Measurements from ENCODE around the gene LRRC45.

The LRRC45 gene

DNA sequence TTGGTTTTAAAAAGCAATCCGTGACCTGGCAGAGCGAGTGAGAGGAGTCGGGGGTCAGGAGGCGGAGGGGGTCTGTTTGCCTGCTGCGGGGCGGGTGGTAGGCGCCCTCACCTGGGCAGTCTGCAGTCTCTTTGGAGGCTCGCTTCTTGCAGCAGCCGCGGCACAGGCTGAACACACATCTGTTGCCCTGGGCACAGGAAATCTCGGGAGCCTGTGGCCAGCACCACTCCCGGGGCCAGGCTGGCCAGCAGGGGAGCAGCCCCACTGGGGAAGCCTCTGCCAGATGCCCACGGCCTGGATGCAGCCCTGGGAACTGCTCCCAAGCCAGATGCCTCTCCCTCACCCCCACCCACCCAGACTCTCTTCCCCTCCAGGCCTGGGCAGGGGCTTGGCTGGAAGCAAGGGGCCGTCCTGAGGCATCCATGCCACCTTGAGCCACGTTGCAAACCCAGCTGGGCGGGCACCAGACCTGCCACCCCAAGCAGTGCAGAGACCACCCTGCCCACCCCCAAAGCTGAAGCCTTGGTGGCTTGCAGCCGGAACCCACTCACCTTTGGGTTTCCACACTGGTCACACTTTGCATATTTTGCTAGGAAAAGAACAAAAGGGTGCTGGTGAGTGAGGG lies 35.2 kb downstream of the LRRC45 start (continued):
- TF ChIP-seq, protein P1, sequence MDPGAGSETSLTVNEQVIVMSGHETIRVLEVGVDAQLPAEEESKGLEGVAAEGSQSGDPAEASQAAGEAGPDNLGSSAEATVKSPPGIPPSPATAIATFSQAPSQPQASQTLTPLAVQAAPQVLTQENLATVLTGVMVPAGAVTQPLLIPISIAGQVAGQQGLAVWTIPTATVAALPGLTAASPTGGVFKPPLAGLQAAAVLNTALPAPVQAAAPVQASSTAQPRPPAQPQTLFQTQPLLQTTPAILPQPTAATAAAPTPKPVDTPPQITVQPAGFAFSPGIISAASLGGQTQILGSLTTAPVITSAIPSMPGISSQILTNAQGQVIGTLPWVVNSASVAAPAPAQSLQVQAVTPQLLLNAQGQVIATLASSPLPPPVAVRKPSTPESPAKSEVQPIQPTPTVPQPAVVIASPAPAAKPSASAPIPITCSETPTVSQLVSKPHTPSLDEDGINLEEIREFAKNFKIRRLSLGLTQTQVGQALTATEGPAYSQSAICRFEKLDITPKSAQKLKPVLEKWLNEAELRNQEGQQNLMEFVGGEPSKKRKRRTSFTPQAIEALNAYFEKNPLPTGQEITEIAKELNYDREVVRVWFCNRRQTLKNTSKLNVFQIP (CRISPR knock-in tag; IDR thresholded peaks at IDR 0.05; ENCODE audit: borderline replicate concordance, low read depth) = no peak
- no peak for TF ChIP-seq ZNF565 (CRISPR knock-in tag; conservative IDR thresholded peaks at IDR 0.05; ENCODE audit: low read depth)
- no peak for TF ChIP-seq ARNTL (CRISPR knock-in tag; IDR thresholded peaks at IDR 0.05; ENCODE audit: borderline replicate concordance, low read depth)
- no peak for TF ChIP-seq CSDC2 (CRISPR knock-in tag; IDR thresholded peaks at IDR 0.05)
- no peak for TF ChIP-seq TCF4 (CRISPR knock-in tag; IDR thresholded peaks at IDR 0.05; ENCODE audit: borderline replicate concordance)
- TF ChIP-seq ZNF70 (CRISPR knock-in tag; IDR thresholded peaks at IDR 0.05) = no peak
- no peak for TF ChIP-seq OSR1 (CRISPR knock-in tag; IDR thresholded peaks at IDR 0.05)
- TF ChIP-seq BACH2 (CRISPR knock-in tag; IDR thresholded peaks at IDR 0.05; ENCODE audit: borderline replicate concordance) = no peak
- TF ChIP-seq TOX (CRISPR knock-in tag; IDR thresholded peaks at IDR 0.05; ENCODE audit: borderline replicate concordance) = no peak
- no peak for TF ChIP-seq PPARA (CRISPR knock-in tag; IDR thresholded peaks at IDR 0.05; ENCODE audit: borderline replicate concordance)

DNA sequence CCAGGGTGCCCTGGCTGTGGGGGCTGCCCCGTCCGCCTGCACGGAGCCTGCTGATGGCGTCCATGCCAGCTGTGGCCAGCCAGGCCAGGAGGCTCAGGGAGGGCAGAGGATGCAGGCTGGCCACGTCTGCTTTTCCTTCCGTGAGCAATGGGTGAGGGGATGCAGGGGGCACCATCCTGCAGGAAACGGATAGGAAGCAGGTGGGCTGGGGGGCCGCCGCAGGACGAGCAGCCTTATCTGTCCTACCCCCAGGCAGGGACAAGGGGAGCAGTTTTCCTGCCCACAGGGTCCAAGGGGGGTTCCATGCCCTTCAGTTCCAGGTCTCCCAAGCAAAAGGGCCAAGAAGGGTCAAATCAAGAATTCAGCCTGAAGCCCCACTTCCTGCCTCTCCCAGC lies 35.7 kb downstream of the LRRC45 start:
- no peak for ATAC-seq

DNA sequence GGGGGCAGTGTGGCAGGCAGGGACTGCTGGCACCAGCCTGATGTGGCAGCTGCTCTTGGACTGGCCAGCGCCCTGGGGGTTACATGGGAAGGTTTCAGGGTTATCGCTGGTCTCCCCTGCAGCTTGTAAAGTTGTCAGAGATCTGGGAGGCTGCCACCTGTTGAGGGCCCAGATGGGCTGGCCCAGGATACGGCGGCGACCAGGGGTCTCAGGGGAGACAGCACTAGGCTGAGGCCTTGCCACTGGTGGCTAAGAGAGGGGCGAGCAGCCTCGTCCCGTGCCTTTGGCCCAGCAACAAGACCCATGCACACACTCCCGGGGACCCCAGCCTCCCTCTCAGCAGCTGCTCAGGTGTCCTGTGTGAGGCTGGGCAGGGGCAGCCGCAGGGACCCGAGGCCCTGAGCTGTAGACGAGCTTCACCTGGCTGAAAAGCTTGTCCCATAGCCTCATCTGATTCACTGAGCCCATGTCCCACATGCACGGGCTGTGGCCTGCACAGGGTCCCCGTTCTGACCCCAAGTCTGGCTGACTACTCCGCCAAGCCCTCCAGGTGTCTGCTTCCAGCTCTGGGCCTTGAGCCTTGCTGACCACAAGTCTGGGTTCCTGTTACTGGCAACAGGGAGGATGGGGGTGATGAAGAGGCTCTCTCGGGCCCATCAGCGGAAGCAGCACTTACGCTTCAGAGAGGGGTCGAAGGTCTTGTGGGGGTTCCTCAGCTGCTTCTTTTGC lies 36.3 kb downstream of the LRRC45 start:
- TF ChIP-seq ESRRG (CRISPR knock-in tag; IDR thresholded peaks at IDR 0.05) (no peak), ARNTL (CRISPR knock-in tag; IDR thresholded peaks at IDR 0.05; ENCODE audit: borderline replicate concordance, low read depth) (no peak), ISL1 (CRISPR knock-in tag; IDR thresholded peaks at IDR 0.05) (no peak), TOX (CRISPR knock-in tag; IDR thresholded peaks at IDR 0.05; ENCODE audit: borderline replicate concordance) (no peak), ZNF70 (CRISPR knock-in tag; IDR thresholded peaks at IDR 0.05) (no peak), OSR1 (CRISPR knock-in tag; IDR thresholded peaks at IDR 0.05) (no peak), BACH2 (CRISPR knock-in tag; IDR thresholded peaks at IDR 0.05; ENCODE audit: borderline replicate concordance) (no peak)
- TF ChIP-seq, protein P2, sequence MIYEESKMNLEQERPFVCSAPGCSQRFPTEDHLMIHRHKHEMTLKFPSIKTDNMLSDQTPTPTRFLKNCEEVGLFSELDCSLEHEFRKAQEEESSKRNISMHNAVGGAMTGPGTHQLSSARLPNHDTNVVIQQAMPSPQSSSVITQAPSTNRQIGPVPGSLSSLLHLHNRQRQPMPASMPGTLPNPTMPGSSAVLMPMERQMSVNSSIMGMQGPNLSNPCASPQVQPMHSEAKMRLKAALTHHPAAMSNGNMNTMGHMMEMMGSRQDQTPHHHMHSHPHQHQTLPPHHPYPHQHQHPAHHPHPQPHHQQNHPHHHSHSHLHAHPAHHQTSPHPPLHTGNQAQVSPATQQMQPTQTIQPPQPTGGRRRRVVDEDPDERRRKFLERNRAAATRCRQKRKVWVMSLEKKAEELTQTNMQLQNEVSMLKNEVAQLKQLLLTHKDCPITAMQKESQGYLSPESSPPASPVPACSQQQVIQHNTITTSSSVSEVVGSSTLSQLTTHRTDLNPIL (CRISPR knock-in tag; IDR thresholded peaks at IDR 0.05; ENCODE audit: low read depth) = no peak
- TF ChIP-seq, protein P3, sequence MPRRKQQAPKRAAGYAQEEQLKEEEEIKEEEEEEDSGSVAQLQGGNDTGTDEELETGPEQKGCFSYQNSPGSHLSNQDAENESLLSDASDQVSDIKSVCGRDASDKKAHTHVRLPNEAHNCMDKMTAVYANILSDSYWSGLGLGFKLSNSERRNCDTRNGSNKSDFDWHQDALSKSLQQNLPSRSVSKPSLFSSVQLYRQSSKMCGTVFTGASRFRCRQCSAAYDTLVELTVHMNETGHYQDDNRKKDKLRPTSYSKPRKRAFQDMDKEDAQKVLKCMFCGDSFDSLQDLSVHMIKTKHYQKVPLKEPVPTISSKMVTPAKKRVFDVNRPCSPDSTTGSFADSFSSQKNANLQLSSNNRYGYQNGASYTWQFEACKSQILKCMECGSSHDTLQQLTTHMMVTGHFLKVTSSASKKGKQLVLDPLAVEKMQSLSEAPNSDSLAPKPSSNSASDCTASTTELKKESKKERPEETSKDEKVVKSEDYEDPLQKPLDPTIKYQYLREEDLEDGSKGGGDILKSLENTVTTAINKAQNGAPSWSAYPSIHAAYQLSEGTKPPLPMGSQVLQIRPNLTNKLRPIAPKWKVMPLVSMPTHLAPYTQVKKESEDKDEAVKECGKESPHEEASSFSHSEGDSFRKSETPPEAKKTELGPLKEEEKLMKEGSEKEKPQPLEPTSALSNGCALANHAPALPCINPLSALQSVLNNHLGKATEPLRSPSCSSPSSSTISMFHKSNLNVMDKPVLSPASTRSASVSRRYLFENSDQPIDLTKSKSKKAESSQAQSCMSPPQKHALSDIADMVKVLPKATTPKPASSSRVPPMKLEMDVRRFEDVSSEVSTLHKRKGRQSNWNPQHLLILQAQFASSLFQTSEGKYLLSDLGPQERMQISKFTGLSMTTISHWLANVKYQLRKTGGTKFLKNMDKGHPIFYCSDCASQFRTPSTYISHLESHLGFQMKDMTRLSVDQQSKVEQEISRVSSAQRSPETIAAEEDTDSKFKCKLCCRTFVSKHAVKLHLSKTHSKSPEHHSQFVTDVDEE (CRISPR knock-in tag; IDR thresholded peaks at IDR 0.05) = no peak
- peak; percentile 2 for ATAC-seq

More for the DNA sequence above, 35.7 kb downstream of the LRRC45 start:
- no peak for TF ChIP-seq SNAI2 (CRISPR knock-in tag; IDR thresholded peaks at IDR 0.05)
- no peak for TF ChIP-seq ISL1 (CRISPR knock-in tag; IDR thresholded peaks at IDR 0.05)
- no peak for TF ChIP-seq ZC3H10 (CRISPR knock-in tag; IDR thresholded peaks at IDR 0.05)
- TF ChIP-seq, protein P3 (CRISPR knock-in tag; IDR thresholded peaks at IDR 0.05) = no peak
- no peak for TF ChIP-seq ZNF8 (CRISPR knock-in tag; IDR thresholded peaks at IDR 0.05)
- TF ChIP-seq, protein P1 (CRISPR knock-in tag; IDR thresholded peaks at IDR 0.05; ENCODE audit: borderline replicate concordance, low read depth) = no peak
